GM21423 (cell line): ENCODE data around the gene PRDM13.
"Not testable (repeated sequence)": the region's sequence is repeated elsewhere in the genome, so short reads cannot be mapped to it uniquely, and the experiment has no call there.

ENCODE experiments used
- ATAC-seq: cut with Tn5 transposase; IDR thresholded peaks from one replicate; pipeline ENCODE4 v1.9.1; 2021; ENCODE audit warnings: mild to moderate bottlenecking, moderate library complexity; ENCODE audit not compliant: unreplicated experiment

The PRDM13 gene

GRCh38 chr6:99606656-99607415, at the start of gene PRDM13:
TSS of gene PRDM13 (plus strand) at chr6:99606833. CDS start at chr6:99607035, 202 bp downstream.
- ATAC-seq, result no peak

- ATAC-seq, result no peak
Observed at GRCh38 chr6:99559057-99559456, 47.6 kb upstream of the PRDM13 start.

GRCh38 chr6:99560668-99561067, 46.0 kb upstream of the PRDM13 start:
- ATAC-seq, result no peak

GRCh38 chr6:99563056-99563723, 43.4 kb upstream of the PRDM13 start:
- no peak for ATAC-seq

- peak; percentile 99 for ATAC-seq
Observed at GRCh38 chr6:99568103-99568933, 38.3 kb upstream of the PRDM13 start, which contains the start of gene CCNC. TSS of gene CCNC (minus strand) at chr6:99568660. CDS start at chr6:99568527, 133 bp downstream.

GRCh38 chr6:99573980-99574617, 32.5 kb upstream of the PRDM13 start:
- no peak for ATAC-seq

GRCh38 chr6:99575544-99576227, 30.9 kb upstream of the PRDM13 start:
- no peak for ATAC-seq

- ATAC-seq, result no peak
Observed at GRCh38 chr6:99579781-99580180, 26.9 kb upstream of the PRDM13 start.

GRCh38 chr6:99587792-99588191, 18.8 kb upstream of the PRDM13 start:
- ATAC-seq, result no peak

GRCh38 chr6:99588618-99589289, 17.9 kb upstream of the PRDM13 start:
- peak; percentile 94 for ATAC-seq

- peak; percentile 5 for ATAC-seq
Observed at GRCh38 chr6:99589290-99589672, 17.4 kb upstream of the PRDM13 start.

- ATAC-seq, result no peak
Observed at GRCh38 chr6:99589907-99590493, 16.6 kb upstream of the PRDM13 start.

GRCh38 chr6:99590728-99591672, 15.6 kb upstream of the PRDM13 start:
- ATAC-seq, result no peak

- ATAC-seq, result no peak
Observed at GRCh38 chr6:99591673-99592364, 14.8 kb upstream of the PRDM13 start.

GRCh38 chr6:99592900-99593299, 13.7 kb upstream of the PRDM13 start:
- no peak for ATAC-seq

- not testable (repeated sequence) for ATAC-seq
Observed at GRCh38 chr6:99594696-99595095, 11.9 kb upstream of the PRDM13 start.

GRCh38 chr6:99602520-99603420, 3.9 kb upstream of the PRDM13 start:
- ATAC-seq, result peak; percentile 4
